VCaP (cell line): Measurements from ENCODE around the gene TBC1D2.

ENCODE experiments used
- H3K27ac ChIP-seq: fragments of 450-650 bp; 2 replicates; pipeline ENCODE4 v1.5.1; 2017
- TF ChIP-seq, protein P1 (sequence below): fragments of 450-650 bp; conservative IDR thresholded peaks from 2 replicates; pipeline ENCODE4 v1.5.1; 2017; ENCODE audit warnings: mild to moderate bottlenecking, moderate library complexity

The TBC1D2 gene

GRCh38 chr9:98150164-98150563 is 105.3 kb downstream of the TBC1D2 start:
- TF ChIP-seq, protein P1, sequence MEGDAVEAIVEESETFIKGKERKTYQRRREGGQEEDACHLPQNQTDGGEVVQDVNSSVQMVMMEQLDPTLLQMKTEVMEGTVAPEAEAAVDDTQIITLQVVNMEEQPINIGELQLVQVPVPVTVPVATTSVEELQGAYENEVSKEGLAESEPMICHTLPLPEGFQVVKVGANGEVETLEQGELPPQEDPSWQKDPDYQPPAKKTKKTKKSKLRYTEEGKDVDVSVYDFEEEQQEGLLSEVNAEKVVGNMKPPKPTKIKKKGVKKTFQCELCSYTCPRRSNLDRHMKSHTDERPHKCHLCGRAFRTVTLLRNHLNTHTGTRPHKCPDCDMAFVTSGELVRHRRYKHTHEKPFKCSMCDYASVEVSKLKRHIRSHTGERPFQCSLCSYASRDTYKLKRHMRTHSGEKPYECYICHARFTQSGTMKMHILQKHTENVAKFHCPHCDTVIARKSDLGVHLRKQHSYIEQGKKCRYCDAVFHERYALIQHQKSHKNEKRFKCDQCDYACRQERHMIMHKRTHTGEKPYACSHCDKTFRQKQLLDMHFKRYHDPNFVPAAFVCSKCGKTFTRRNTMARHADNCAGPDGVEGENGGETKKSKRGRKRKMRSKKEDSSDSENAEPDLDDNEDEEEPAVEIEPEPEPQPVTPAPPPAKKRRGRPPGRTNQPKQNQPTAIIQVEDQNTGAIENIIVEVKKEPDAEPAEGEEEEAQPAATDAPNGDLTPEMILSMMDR = no peak
- H3K27ac ChIP-seq = no peak overlapping the region

DNA sequence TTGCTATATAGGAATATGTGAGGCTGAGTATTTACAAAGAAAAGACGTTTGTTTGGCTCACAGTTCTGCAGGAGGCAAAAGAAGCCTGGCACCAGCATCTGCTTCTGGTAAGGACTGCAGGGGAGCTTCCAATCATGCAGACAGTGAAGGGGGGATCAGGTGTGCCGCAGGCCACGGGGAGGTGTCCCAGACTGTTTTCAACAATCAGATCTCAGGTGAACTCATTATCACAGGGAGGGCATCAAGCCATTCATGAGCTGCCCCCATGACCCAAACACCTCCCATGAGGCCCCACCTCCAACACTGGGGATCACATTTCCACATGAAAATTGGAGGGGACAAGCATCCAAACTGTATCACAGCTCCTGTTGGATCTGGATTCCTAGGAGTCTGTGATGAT is 106.0 kb downstream of the TBC1D2 start:
- no peak overlapping the region for H3K27ac ChIP-seq
- TF ChIP-seq, protein P1 = no peak
